ENCODE measurements around the gene EREG. TPM values are rescaled to one million over a fixed set of nuclear protein-coding genes. Genes with fewer than 3 reads are reported as not detected.
A peak's percentile ranks its signal among the peaks of the same experiment; 100 is the strongest.

The EREG gene
- total and polyA plus RNA-seq, 10 of the 15 experiments (the other 5 are each of a cell fraction or from before 2014, with no cell fraction given): not detected

DNA sequence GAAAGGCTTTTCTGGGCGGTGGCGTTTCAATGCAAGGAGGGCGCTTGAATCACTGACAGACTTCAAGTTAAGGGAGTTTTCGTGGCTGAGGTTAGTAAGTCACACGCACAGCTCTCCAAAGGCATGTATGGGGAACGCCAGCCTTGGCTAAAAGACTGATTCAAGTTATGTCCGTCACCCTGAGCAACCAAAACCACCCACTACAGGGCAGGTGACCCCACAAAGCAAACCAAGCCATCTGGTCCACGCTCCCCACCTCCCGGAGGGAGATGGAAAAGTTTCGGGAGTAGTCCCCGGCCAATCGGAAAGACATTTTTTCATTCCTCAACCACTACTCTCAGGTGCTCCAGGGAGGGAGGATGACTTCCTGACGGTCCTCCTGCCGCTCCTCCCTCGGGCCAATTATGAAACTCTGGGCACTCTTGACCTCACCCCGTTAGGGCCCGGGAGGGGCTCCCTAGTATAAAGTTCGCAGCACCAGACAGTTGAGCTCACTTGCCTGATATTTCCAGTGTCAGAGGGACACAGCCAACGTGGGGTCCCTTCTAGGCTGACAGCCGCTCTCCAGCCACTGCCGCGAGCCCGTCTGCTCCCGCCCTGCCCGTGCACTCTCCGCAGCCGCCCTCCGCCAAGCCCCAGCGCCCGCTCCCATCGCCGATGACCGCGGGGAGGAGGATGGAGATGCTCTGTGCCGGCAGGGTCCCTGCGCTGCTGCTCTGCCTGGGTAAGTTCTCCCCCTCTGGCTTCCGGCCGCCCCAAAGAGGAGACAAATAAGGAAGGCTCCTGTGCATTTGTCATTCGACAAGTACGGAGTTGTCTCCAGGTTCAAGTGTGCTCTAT, at the start of gene EREG (continued):
- TF ChIP-seq, protein P1, sequence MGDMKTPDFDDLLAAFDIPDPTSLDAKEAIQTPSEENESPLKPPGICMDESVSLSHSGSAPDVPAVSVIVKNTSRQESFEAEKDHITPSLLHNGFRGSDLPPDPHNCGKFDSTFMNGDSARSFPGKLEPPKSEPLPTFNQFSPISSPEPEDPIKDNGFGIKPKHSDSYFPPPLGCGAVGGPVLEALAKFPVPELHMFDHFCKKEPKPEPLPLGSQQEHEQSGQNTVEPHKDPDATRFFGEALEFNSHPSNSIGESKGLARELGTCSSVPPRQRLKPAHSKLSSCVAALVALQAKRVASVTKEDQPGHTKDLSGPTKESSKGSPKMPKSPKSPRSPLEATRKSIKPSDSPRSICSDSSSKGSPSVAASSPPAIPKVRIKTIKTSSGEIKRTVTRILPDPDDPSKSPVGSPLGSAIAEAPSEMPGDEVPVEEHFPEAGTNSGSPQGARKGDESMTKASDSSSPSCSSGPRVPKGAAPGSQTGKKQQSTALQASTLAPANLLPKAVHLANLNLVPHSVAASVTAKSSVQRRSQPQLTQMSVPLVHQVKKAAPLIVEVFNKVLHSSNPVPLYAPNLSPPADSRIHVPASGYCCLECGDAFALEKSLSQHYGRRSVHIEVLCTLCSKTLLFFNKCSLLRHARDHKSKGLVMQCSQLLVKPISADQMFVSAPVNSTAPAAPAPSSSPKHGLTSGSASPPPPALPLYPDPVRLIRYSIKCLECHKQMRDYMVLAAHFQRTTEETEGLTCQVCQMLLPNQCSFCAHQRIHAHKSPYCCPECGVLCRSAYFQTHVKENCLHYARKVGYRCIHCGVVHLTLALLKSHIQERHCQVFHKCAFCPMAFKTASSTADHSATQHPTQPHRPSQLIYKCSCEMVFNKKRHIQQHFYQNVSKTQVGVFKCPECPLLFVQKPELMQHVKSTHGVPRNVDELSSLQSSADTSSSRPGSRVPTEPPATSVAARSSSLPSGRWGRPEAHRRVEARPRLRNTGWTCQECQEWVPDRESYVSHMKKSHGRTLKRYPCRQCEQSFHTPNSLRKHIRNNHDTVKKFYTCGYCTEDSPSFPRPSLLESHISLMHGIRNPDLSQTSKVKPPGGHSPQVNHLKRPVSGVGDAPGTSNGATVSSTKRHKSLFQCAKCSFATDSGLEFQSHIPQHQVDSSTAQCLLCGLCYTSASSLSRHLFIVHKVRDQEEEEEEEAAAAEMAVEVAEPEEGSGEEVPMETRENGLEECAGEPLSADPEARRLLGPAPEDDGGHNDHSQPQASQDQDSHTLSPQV (IDR thresholded peaks at IDR 0.05): no peak
- TF ChIP-seq BHLHE40 (IDR thresholded peaks at IDR 0.05; ENCODE audit: borderline replicate concordance in 1 of 2, low read depth in 2 of 2, low read length in 1 of 2): peak in 1 of 2 experiments; percentile 32; a peak in 2 of 4 replicates
- no peak for TF ChIP-seq BACH1 (IDR thresholded peaks at IDR 0.05; ENCODE audit: borderline replicate concordance)
- no peak for TF ChIP-seq IRF4 (IDR thresholded peaks at IDR 0.05; ENCODE audit: low read depth, low read length)
- TF ChIP-seq, protein P2, sequence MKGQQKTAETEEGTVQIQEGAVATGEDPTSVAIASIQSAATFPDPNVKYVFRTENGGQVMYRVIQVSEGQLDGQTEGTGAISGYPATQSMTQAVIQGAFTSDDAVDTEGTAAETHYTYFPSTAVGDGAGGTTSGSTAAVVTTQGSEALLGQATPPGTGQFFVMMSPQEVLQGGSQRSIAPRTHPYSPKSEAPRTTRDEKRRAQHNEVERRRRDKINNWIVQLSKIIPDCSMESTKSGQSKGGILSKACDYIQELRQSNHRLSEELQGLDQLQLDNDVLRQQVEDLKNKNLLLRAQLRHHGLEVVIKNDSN (IDR thresholded peaks at IDR 0.05; ENCODE audit: borderline replicate concordance, extremely low read length, insufficient read depth, low read depth, low read length): no peak
- TF ChIP-seq TCF7 (IDR thresholded peaks at IDR 0.05; ENCODE audit: borderline replicate concordance): no peak
- TF ChIP-seq, protein P3, sequence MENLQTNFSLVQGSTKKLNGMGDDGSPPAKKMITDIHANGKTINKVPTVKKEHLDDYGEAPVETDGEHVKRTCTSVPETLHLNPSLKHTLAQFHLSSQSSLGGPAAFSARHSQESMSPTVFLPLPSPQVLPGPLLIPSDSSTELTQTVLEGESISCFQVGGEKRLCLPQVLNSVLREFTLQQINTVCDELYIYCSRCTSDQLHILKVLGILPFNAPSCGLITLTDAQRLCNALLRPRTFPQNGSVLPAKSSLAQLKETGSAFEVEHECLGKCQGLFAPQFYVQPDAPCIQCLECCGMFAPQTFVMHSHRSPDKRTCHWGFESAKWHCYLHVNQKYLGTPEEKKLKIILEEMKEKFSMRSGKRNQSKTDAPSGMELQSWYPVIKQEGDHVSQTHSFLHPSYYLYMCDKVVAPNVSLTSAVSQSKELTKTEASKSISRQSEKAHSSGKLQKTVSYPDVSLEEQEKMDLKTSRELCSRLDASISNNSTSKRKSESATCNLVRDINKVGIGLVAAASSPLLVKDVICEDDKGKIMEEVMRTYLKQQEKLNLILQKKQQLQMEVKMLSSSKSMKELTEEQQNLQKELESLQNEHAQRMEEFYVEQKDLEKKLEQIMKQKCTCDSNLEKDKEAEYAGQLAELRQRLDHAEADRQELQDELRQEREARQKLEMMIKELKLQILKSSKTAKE (IDR thresholded peaks at IDR 0.05; ENCODE audit: low read depth, poor library complexity, severe bottlenecking): no peak
- no peak for TF ChIP-seq RELA (IDR thresholded peaks at IDR 0.05; ENCODE audit: borderline replicate concordance, partially characterized antibody)
- TF ChIP-seq, protein P4, sequence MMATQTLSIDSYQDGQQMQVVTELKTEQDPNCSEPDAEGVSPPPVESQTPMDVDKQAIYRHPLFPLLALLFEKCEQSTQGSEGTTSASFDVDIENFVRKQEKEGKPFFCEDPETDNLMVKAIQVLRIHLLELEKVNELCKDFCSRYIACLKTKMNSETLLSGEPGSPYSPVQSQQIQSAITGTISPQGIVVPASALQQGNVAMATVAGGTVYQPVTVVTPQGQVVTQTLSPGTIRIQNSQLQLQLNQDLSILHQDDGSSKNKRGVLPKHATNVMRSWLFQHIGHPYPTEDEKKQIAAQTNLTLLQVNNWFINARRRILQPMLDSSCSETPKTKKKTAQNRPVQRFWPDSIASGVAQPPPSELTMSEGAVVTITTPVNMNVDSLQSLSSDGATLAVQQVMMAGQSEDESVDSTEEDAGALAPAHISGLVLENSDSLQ (IDR thresholded peaks at IDR 0.05): no peak
- peak; percentile 34 to 54; a peak in 2 of 4 replicates for TF ChIP-seq EP300 (IDR thresholded peaks at IDR 0.05; ENCODE audit: borderline replicate concordance in 1 of 2, control insufficient read depth in 1 of 2, low read depth in 2 of 2, low read length in 2 of 2)
- TF ChIP-seq DPF2 (IDR thresholded peaks at IDR 0.05): no peak; the same call in 1 of the 2 replicates
- TF ChIP-seq MTA3 (IDR thresholded peaks at IDR 0.05; ENCODE audit: borderline replicate concordance, low read length): no peak
- peak; percentile 12 to 24; a peak in 1 of 4 replicates for TF ChIP-seq IKZF2 (IDR thresholded peaks at IDR 0.05)
- TF ChIP-seq RFX5 (IDR thresholded peaks at IDR 0.05; ENCODE audit: low read depth, low read length): peak; percentile 43; the same call in 1 of the 2 replicates
- TF ChIP-seq, protein P5, sequence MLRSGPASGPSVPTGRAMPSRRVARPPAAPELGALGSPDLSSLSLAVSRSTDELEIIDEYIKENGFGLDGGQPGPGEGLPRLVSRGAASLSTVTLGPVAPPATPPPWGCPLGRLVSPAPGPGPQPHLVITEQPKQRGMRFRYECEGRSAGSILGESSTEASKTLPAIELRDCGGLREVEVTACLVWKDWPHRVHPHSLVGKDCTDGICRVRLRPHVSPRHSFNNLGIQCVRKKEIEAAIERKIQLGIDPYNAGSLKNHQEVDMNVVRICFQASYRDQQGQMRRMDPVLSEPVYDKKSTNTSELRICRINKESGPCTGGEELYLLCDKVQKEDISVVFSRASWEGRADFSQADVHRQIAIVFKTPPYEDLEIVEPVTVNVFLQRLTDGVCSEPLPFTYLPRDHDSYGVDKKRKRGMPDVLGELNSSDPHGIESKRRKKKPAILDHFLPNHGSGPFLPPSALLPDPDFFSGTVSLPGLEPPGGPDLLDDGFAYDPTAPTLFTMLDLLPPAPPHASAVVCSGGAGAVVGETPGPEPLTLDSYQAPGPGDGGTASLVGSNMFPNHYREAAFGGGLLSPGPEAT (IDR thresholded peaks at IDR 0.05; ENCODE audit: low read depth): peak; percentile 57; the same call in 1 of the 2 replicates
- no peak for TF ChIP-seq GABPA (IDR thresholded peaks at IDR 0.05; ENCODE audit: low read depth)

All from GM12878 (cell line).